SK-N-SH (cell line): ENCODE measurements around the gene RHOG. TPM values are rescaled to one million over a fixed set of nuclear protein-coding genes. Genes with fewer than 3 reads are reported as not detected.
A peak's percentile ranks its signal among the peaks of the same experiment; 100 is the strongest.

Experiments used
- CTCF ChIA-PET: fragments of 300-600, 350-600 bp; formaldehyde crosslinking; extraction: SDS; loops from one replicate; lab custom pipeline; 2021; lab: Yijun Ruan, JAX
- POLR2A ChIA-PET: fragments of 350-600 bp; sonication (Branson Sonifier 250); formaldehyde crosslinking; extraction: SDS; loops from one replicate; lab custom pipeline; 2020; ENCODE audit warnings: antibody characterized with exemption, inconsistent platforms; lab: Yijun Ruan, JAX
- DNase-seq: peaks from one replicate; pipeline ENCODE4 v3.0.0; 2012
- H2AFZ ChIP-seq: fragments of 200-600 bp; sonication (generic); 2 replicates; pipeline ENCODE4 v1.8.1; 2016; ENCODE audit warnings: antibody characterized with exemption, mild to moderate bottlenecking, low read depth
- H3F3A ChIP-seq: fragments of 200-600 bp; sonication (generic); replicated peaks from 2 replicates; pipeline ENCODE3; 2016; ENCODE audit warnings: antibody characterized with exemption, mild to moderate bottlenecking; ENCODE audit not compliant: insufficient read depth
- H3K27ac ChIP-seq, 2 experiments: fragments of 200-500 bp in 1 of 2; fragments of 200-600 bp in 1 of 2; sonication (Bioruptor generic) in 1 of 2; sonication (generic), shearing (Covaris generic) in 1 of 2; 2 replicates each; pipeline versions ENCODE4 v1.5.1 to v1.6.1; 2014 to 2016; ENCODE audit warnings: low read depth in 2 of 2, inconsistent platforms in 1 of 2, low read length in 1 of 2, mild to moderate bottlenecking in 1 of 2, mixed read lengths in 1 of 2
- H3K27me3 ChIP-seq: fragments of 200-600 bp; sonication (generic), shearing (Covaris generic); 2 replicates; pipeline ENCODE4 v1.6.1; 2016; ENCODE audit warnings: mixed run types; ENCODE audit not compliant: insufficient read depth
- H3K36me3 ChIP-seq, 2 experiments: fragments of 200-500 bp in 1 of 2; fragments of 200-600 bp in 1 of 2; sonication (Bioruptor generic) in 1 of 2; sonication (generic) in 1 of 2; replicated peaks in 1 of 2; 2 replicates each; pipeline versions ENCODE3 to v1.5.1; 2014 to 2016; ENCODE audit warnings: low read length in 1 of 2, mild to moderate bottlenecking in 1 of 2; ENCODE audit not compliant: insufficient read depth in 2 of 2, control insufficient read depth in 1 of 2
- H3K4me1 ChIP-seq, 2 experiments: fragments of 200-500 bp in 1 of 2; fragments of 200-600 bp in 1 of 2; sonication (Bioruptor generic) in 1 of 2; sonication (generic), shearing (Covaris generic) in 1 of 2; 2 replicates each; pipeline versions ENCODE4 v1.5.1 to v1.6.1; 2014 to 2016; ENCODE audit warnings: low read depth in 1 of 2, low read length in 1 of 2, mixed run types in 1 of 2; ENCODE audit not compliant: insufficient read depth in 2 of 2, control insufficient read depth in 1 of 2
- H3K4me2 ChIP-seq: fragments of 200-600 bp; sonication (generic), shearing (Covaris generic); 2 replicates; pipeline ENCODE4 v1.6.1; 2017; ENCODE audit warnings: mixed run types
- H3K4me3 ChIP-seq, 2 experiments: fragments of 200-500 bp in 1 of 2; fragments of 200-600 bp in 1 of 2; sonication (Bioruptor generic) in 1 of 2; sonication (generic), shearing (Covaris generic) in 1 of 2; 2 replicates each; pipeline versions ENCODE4 v1.5.1 to v1.8.1; 2014 to 2016; ENCODE audit warnings: low read depth in 2 of 2, inconsistent platforms in 1 of 2, low read length in 1 of 2, mild to moderate bottlenecking in 1 of 2, mixed read lengths in 1 of 2, moderate library complexity in 1 of 2
- H3K79me2 ChIP-seq: fragments of 200-600 bp; sonication (generic); 2 replicates; pipeline ENCODE4 v1.8.1; 2017; ENCODE audit warnings: mild to moderate bottlenecking; ENCODE audit not compliant: insufficient read depth
- H3K9ac ChIP-seq: fragments of 200-600 bp; sonication (generic); 2 replicates; pipeline ENCODE4 v1.6.1; 2017; ENCODE audit warnings: mixed run types
- H3K9me2 ChIP-seq: fragments of 200-600 bp; sonication (generic); 2 replicates; pipeline ENCODE4 v1.6.1; 2017; ENCODE audit warnings: mixed run types
- H3K9me3 ChIP-seq: fragments of 200-600 bp; sonication (generic); 2 replicates; pipeline ENCODE4 v1.6.1; 2017; ENCODE audit warnings: mixed run types, mild to moderate bottlenecking, moderate library complexity
- H4K20me1 ChIP-seq: fragments of 200-600 bp; sonication (generic); 2 replicates; pipeline ENCODE4 v1.6.1; 2017; ENCODE audit warnings: mild to moderate bottlenecking, mixed run types; ENCODE audit not compliant: insufficient read depth
- ELF1 ChIP-seq: IDR thresholded peaks from 2 replicates; pipeline ENCODE4 v1.4.0; 2012
- EP300 ChIP-seq, 2 experiments: IDR thresholded peaks; 2 replicates each; pipeline versions ENCODE4 v1.4.0 to v1.6.1; 2012; ENCODE audit warnings: borderline replicate concordance in 1 of 2, low read depth in 1 of 2, low read length in 1 of 2
- FOSL2 ChIP-seq: IDR thresholded peaks from 2 replicates; pipeline ENCODE4 v1.4.0; 2012; ENCODE audit warnings: low read depth, mild to moderate bottlenecking, moderate library complexity, borderline replicate concordance
- FOXM1 ChIP-seq: IDR thresholded peaks from 2 replicates; pipeline ENCODE4 v1.4.0; 2012; ENCODE audit warnings: low read depth, mild to moderate bottlenecking
- GABPA ChIP-seq: IDR thresholded peaks from 2 replicates; pipeline ENCODE4 v1.4.0; 2012; ENCODE audit warnings: low read depth, mild to moderate bottlenecking
- JUND ChIP-seq: IDR thresholded peaks from 2 replicates; pipeline ENCODE4 v1.4.0; 2012
- MAX ChIP-seq: IDR thresholded peaks from 2 replicates; pipeline ENCODE4 v1.4.0; 2012; ENCODE audit warnings: low read depth
- MXI1 ChIP-seq: IDR thresholded peaks from 2 replicates; pipeline ENCODE4 v1.6.1; 2012; ENCODE audit warnings: mild to moderate bottlenecking, low read depth, low read length, improper control_type of control experiment
- REST ChIP-seq: IDR thresholded peaks from 2 replicates; pipeline ENCODE4 v1.6.1; 2012; ENCODE audit warnings: mild to moderate bottlenecking, low read depth, low read length, moderate library complexity
- RXRA ChIP-seq: IDR thresholded peaks from 2 replicates; pipeline ENCODE4 v1.4.0; 2012; ENCODE audit warnings: low read depth, mild to moderate bottlenecking, borderline replicate concordance
- TAF1 ChIP-seq: IDR thresholded peaks from 2 replicates; pipeline ENCODE4 v1.6.1; 2012; ENCODE audit warnings: low read depth, mild to moderate bottlenecking, low read length, moderate library complexity, borderline replicate concordance
- TEAD4 ChIP-seq: IDR thresholded peaks from 2 replicates; pipeline ENCODE4 v1.4.0; 2012; ENCODE audit warnings: mild to moderate bottlenecking, borderline replicate concordance; ENCODE audit not compliant: insufficient read depth
- USF1 ChIP-seq: IDR thresholded peaks from 2 replicates; pipeline ENCODE4 v1.4.0; 2012; ENCODE audit warnings: low read depth, borderline replicate concordance
- USF2 ChIP-seq: fragments of 150-350 bp; IDR thresholded peaks from 2 replicates; pipeline ENCODE4 v1.6.1; 2017; ENCODE audit warnings: antibody characterized with exemption, low read length, low read depth, borderline replicate concordance
- WGBS: methylation state at CpG from one replicate; pipeline ENCODE4 v1.1.6; 2017; ENCODE audit warnings: low lambda C conversion rate; 5-methylcytosine and 5-hydroxymethylcytosine counted together
- polyA plus RNA-seq, 3 experiments: library from polyadenylated mRNA; depleted of rRNA; stranded (reverse); fragments of >200 nt; gene quantifications; 2 replicates each; pipeline ENCODE4 v1.2.3, GENCODE V29; 2012

RHOG gene
- polyA plus RNA-seq, 1 of the 3 experiments (the other 2 are of a cell fraction): 73.7 TPM

- Histone ChIP-seq H3K9me3 (no peaks in the 10 kb centered on the region), H4K20me1 (no peaks in the 10 kb centered on the region; the same call in 1 of the 2 replicates), H3K79me2 (peaks cover 19% of the 10 kb centered on the region), H3K27me3 (no peaks in the 10 kb centered on the region), H3F3A (peaks cover 5% of the 10 kb centered on the region), H3K27ac (peak overlapping the region; percentile 29 to 31; a peak in 2 of 4 replicates), H3K4me3 (no peak overlapping the region), H2AFZ (no peak overlapping the region), H3K4me1 (peaks cover 0 to 10% of the 10 kb centered on the region in 2 experiments; a peak in 2 of 4 replicates), H3K9me2 (no peaks in the 10 kb centered on the region), H3K36me3 (no peaks in the 10 kb centered on the region), H3K9ac (no peak overlapping the region), H3K4me2 (peak overlapping the region; percentile 39)
- ChIA-PET CTCF (interaction anchor here (0.7 to 2.8 kb wide), 3 partner anchors 10 to 24 kb away, joined by 3 to 21 read pairs (median 3); partner anchors contain the start of gene STIM1), POLR2A (no interaction called here)
- DNase-seq: no peak
- TF ChIP-seq MXI1 (no peak), MAX (no peak), USF2 (no peak), JUND (0 out of 2 replicates have a peak, but pooled peaks have one; percentile 25), EP300 (IDR thresholded peaks at IDR 0.05; ENCODE audit: borderline replicate concordance in 1 of 2, low read depth in 1 of 2, low read length in 1 of 2) (no peak), ELF1 (no peak), FOSL2 (no peak), TEAD4 (0 out of 2 replicates have a peak, but pooled peaks have one; percentile 17), TAF1 (no peak), REST (no peak), USF1 (no peak), GABPA (no peak), FOXM1 (no peak), RXRA (no peak)
- 67% methylated on average over 3 of the region's 3 CpGs for WGBS
Measured at GRCh38 chr11:3865388-3866193, 24.8 kb upstream of the RHOG start.
